NCI-H460 (cell line): ENCODE measurements around the gene NR4A3. TPM values are rescaled to one million over a fixed set of nuclear protein-coding genes. Genes with fewer than 3 reads are reported as not detected.
"Not testable (repeated sequence)": the region's sequence is repeated elsewhere in the genome, so short reads cannot be mapped to it uniquely, and the experiment has no call there.

Experiments
- DNase-seq: peaks from one replicate; pipeline ENCODE4 v3.0.0-alpha.2; 2016; ENCODE audit warnings: low read depth; ENCODE audit errors: extremely low read depth
- total RNA-seq: library from RNA; depleted of rRNA; stranded (reverse); fragments of >200 nt; shearing (Covaris generic); gene quantifications from 2 replicates; pipeline ENCODE4 v1.2.3, GENCODE V29; 2014

The NR4A3 gene
- total RNA-seq, 1 experiment from 2014 or later: 7.1 TPM

- DNase-seq: no peak
Observed at GRCh38 chr9:99828417-99829176, 6.9 kb downstream of the NR4A3 start.

DNA sequence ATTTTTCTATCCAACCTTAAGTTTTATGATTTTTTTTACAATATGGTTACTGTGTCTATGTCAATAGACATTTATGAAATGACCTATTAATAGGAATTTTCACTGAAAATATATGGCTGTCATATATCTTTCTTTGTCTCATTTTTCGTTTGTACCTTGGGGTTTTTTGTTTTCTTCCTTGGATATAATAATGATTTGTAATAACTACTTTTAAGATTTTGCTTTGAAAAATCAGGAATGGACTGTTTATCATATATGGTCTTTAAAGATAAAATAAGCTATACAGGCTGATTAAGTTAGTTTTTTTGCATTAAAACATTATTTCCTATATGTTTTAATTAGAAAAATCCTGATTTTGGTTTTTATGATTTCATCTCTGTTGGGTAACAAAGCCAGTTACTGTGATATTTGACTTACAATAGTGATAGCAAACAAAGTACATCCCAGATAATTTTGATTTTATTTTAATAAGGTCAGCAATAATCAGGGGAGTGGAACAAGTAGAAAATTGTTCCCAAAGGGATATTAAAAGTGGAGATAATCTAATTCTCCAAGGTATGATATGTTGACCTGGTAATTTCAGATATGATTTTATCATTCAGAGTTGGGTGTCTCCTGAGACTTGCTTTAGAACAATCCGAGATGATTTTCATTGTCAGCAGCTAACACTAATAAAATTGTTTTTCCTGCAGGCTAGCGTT, 10.3 kb downstream of the NR4A3 start:
- no peak for DNase-seq

DNA sequence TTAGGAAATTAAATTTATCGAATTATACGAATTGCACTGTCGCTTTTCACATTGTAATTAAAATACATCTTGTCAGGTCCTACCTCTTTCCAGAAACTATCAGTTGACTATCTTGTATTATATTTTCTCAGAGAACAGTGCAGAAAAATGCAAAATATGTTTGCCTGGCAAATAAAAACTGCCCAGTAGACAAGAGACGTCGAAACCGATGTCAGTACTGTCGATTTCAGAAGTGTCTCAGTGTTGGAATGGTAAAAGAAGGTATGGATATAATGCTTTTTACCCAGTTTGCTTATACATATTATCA, 10.8 kb downstream of the NR4A3 start:
- DNase-seq: no peak

DNA sequence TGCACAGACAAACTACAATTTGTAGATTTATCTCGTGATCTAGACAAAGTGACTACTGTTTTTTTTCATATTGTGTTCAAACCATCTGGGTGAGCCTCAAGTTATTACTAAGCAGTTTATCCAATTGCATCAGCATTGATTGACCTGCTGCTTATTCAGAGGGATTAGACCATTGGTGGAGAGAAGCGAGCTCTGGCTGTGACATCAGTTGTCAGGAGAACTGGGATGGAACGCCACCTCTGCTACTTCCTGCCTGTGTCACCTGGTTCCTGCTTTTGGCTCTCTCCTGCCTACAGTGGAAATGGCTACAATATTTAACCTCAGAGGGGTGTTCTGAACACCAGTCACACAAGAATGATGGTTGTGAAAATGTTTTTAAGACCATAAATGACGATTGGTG, 12.1 kb downstream of the NR4A3 start:
- no peak for DNase-seq

DNA sequence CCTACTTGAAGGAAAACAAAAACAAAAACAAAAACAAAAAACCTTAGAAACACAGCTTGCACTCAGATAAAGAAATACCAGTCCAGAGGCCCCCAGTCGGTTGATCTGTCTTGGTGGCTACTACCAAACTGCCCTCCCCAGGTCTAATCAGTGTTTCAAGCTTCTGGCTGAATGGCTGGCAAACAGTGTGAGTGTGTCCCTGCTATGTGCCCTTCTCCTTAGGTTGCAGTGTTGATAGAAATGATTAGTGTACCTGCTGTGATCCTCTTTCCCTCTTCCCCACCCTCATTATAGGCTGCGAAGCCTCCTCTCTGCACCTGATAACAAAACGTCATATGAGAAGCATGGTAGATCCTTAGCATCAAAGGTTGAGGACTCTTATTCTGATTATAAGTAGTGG, 12.8 kb downstream of the NR4A3 start:
- DNase-seq: no peak

DNA sequence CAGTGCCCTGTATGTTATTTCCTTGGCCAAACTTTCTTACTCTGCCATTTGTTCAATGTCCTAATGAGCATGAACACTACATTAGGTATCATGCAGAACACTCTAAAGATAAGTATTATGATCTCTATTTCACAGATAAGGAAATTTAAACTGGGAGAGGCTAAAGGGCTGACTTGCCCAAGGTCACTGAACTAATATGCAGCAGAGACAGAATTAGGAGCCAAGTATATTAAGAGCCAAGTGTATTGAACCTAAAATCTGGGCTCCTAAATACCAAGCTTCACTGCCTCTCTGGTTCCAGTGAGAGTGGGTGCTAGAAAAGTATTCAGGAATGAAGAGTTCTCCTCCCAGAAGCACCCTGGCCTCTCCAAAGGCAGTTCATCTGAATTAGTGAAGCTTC, 13.5 kb downstream of the NR4A3 start:
- no peak for DNase-seq

DNA sequence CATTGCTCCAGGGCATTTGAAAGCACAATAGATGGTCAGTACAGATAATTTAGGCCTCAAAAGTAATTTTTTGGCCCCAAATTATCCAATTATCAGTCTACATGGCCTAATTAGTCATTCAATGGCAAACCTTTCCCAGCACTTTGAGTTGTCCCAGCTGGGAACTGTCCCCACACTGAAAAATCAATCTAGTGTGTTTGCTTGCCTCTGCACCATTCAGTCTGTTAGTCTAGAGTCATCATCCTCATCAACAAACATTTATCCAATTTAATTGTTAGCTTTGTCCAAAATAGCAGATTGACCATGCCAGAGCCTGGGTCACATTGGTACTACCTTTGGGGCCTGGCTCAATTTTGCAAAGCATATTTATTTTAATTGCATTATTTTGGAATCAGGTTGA, 13.9 kb downstream of the NR4A3 start:
- no peak for DNase-seq

GRCh38 chr9:99840072-99840471, 18.4 kb downstream of the NR4A3 start:
- no peak for DNase-seq

DNA sequence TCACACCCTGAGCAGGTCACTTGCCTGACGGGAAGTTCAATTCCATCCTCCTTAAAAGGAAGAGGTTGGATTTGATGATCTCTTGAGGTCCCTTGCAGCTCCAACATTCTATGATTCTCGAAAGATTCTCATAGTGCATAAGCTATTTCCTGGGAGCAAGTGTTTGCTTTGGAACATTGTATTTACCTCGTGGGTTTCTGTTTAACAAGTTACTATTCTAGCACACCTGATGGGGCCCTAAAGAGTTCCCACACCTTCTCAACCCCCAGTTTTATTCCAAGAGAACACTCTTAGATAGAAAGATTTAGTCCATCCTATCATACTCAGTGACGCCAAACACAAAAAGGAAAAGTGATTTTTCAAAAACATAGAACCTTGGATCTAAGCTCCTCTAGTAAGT, 23.4 kb downstream of the NR4A3 start:
- no peak for DNase-seq

DNA sequence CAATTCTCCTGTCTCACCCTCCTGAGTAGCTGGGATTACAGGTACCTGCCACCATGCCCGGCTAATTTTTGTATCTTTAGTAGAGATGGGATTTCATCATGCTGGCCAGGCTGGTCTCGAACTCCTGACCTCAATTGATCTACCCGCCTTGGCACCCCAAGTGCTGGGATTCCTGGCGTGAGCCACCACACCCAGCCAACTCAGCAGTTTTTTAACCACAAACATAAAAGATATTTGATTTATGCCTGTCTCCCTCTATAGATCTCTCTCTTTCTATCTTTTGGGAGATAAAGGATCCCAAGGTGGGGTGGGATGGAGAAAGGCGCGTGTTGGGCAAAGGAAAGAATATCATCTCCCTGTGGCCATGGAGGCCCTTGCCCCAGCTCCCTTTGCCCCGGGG, 26.8 kb downstream of the NR4A3 start:
- DNase-seq: no peak

DNA sequence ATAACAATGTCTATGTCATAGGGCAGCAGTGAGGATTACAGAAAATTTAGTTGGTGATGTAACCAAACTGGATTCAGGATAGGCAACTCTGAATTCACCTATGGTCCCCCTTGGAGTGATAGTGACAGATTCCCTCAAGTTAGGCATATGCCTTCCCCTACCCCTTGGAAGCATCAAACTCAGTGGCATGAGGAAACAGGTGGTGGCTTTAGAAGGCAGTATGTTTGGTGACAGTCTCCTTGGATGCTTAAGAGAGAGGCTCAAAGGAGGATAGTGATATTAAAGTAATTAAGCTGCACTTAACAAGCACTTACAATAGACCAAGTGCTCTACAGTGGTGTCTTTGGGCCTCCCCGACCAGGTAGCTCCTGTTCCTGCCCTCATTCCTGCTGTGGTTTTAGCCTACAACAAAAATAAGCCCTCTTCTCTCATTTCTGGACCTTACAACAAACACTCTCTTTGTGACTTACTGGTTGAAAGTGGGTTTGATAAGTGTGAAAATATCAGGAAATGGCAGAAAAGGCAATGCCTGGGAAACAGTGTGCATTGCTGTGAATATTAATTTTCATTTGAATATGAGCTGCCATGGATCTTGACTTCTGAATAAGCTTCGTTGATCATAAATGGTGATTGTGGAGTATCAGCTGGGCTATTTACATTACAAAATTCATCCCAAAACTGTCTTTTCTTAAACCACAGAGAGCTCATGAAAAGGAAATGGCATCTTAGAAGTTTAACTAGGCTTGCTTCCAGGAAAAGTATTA, 29.2 kb downstream of the NR4A3 start:
- DNase-seq: no peak

GRCh38 chr9:99851500-99851822, 29.8 kb downstream of the NR4A3 start:
- DNase-seq: no peak

DNA sequence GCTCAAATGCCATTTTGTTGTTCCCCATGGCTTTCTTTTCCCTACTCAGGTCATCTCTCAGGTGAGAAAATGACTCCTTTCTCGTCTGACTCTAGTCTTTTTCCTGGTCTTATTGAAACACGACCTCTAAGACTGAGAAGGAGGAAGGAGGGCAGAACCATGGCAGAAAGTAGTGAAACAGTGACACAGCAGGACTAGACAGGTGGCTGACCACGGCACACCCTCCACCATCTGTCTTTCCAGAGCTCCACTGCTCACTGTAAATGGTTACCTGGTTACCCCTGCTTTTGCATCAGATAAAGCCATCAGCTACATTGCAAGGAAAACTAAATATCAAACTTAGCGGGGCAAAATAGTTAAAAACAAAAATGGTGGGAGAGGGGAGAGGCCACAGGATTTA, 30.9 kb downstream of the NR4A3 start:
- DNase-seq: no peak

- DNase-seq: no peak
Observed at GRCh38 chr9:99855467-99856176, 33.9 kb downstream of the NR4A3 start.

GRCh38 chr9:99857576-99857975, 35.9 kb downstream of the NR4A3 start:
- DNase-seq: not testable (repeated sequence)

- no peak for DNase-seq
Observed at GRCh38 chr9:99858087-99858486, 36.4 kb downstream of the NR4A3 start.

DNA sequence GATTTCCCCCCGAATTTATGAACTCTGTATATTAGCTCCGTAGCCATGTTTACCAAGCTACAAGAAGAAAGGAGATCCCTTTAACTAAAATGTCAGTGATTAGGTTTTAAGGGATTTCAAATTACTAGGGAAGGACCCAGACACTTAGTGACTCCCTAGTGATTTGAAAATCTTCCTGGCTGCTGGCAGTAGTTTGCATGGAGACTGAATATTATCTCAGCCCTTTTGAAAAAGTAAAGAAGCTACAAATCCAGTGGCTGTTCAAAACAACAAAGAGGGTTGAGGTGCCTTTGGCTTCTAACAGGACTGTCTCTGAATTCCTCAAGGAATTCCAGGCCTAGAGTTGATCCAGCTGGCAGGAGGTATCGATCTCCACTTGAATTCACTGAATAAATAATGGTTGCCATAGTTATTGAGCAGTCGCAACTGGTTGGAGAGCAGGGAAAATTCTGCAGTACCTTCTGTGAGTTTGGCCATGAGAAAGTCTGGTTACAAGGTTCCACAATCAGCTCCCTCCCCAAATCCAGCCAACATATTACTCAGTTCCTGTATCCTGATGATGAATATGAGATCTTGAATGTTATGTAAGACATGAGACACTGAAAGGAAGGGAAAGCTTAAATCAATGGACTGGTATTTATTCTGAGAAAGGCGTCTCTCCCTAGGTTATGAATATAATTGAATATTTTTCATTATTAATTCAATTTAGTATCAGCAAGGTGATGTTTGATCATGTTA, 37.7 kb downstream of the NR4A3 start:
- DNase-seq: no peak

DNA sequence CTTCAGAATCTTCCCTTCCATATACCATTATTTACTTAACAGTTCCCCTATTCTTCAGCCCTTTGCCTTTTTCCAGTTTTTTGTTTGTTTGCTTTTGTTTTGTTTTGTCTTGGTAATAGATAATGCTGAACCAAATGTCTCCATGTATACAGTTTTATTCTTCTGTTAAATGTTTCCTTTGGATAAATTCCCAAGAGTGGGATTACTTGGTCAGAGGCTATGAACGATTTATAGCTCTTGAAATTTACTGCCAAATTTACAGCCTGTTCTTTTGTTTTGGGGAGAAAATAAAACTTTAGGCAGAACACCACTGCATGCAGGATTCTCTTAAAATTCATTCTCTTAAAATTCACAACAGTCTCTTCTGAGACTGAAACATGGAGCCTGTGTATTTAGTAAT, 38.6 kb downstream of the NR4A3 start:
- no peak for DNase-seq

DNA sequence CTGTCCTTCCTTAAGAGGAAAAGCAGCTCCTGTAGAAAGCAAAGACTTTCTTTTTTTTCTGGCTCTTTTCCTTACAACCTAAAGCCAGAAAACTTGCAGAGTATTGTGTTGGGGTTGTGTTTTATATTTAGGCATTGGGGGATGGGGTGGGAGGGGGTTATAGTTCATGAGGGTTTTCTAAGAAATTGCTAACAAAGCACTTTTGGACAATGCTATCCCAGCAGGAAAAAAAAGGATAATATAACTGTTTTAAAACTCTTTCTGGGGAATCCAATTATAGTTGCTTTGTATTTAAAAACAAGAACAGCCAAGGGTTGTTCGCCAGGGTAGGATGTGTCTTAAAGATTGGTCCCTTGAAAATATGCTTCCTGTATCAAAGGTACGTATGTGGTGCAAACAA, 42.3 kb downstream of the NR4A3 start:
- DNase-seq: no peak

- no peak for DNase-seq
Observed at GRCh38 chr9:99866398-99866797, 44.7 kb downstream of the NR4A3 start.

DNA sequence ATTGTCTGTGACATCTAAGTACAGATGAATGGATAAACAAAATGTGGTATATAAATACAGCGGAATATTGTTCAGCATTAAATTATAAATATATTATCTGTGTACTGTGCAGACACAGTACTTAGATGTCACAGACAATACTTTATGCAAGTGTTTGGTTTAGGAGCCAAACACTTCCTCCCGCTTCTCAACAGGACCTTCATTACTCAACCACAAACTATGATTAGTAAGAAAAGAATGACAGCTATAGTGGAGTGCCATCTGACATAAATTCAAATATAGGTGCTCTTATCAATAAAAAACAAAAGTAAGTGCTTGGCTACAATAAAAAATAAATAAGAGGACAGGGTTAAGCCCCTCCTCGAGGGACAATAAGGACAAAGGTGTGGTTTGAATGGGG, 45.9 kb downstream of the NR4A3 start:
- no peak for DNase-seq
